Suppressor macrophage treated with lipopolysaccharide for 1 hour (primary cell): ENCODE results near the gene PGAP6.
"Not testable (repeated sequence)": the region's sequence is repeated elsewhere in the genome, so short reads cannot be mapped to it uniquely, and the experiment has no call there.

ENCODE experiments used
- DNase-seq, 3 donors: peaks; one replicate each; pipeline ENCODE4 v3.0.0-alpha.2; 2020 to 2022

Gene PGAP6

DNA sequence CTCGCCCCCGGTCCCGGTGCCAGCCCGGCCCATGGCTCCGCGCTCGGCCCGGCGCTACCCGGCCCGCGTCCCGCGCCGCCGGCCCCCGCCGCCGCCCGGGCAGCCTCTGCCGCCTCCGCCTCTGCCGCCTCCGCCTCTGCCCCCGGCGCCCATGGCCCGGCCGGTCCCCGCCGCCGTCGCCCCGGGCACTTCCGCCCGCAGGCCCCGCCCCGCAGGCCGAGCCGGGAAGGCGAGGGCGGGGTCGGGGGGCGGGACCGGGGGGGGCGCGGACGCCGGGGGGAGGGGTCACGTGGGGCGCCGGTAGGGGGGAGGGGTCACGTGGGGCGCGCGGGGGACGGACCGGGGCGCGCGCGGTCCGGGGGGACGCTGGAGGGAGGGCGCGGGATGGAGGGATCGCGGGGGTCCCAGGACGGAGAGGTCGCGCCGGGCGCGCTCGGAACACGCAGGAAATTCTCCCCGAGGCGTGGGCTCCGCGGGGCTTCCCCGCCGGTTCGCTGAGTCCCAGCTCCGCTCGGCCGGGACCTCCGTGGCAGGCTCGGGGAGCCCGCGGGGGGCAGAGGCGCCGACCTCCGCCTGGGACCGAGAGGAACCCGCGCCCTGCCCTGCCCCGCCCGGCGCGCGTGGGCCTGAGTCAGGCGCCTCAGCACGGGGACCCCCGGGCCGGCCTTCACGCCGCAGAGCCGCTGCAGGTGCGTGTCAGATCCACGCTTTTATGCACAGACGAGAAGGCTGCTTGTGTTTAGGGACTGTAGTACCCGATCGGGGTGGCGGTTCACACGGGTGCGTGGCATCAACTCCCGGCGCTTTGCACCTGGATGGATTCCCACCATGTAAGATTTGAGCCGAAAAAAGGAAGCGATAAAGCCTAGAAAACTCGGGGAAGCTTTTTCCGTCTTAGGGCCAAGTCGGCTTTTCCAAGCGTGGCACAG lies at the start of gene PGAP6:
Gene PGAP6 (minus strand): TSS at position 190 of the 929 bp plus-strand sequence. CDS start 157 bp downstream, at position 33.
- peak; percentile 82 to 96 (median 91) for DNase-seq

DNA sequence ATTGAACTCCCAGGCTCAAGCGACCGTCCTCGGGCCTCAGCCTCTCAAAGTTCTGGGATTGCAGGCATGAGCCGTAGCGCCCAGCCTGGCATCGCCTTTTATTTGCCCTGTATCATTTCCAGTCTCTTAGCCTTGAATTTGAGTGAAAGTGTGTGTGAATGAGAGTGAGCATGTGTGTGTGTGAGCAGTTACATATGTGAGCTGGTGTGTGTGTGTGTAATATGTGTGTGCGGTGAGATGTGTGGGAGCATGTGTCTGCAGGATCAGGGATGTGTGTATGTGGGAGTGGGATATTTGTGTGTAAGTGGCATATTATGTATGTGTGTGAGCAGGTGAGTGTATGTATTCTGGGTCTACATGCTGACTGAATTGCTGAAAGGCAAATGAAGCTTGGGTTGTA lies 49.1 kb upstream of the PGAP6 start:
- no peak for DNase-seq

- DNase-seq = peak in 1 of 3 donors; percentile 6
These were observed 45.5 kb upstream of the PGAP6 start for GRCh38 chr16:427250-427649.

DNA sequence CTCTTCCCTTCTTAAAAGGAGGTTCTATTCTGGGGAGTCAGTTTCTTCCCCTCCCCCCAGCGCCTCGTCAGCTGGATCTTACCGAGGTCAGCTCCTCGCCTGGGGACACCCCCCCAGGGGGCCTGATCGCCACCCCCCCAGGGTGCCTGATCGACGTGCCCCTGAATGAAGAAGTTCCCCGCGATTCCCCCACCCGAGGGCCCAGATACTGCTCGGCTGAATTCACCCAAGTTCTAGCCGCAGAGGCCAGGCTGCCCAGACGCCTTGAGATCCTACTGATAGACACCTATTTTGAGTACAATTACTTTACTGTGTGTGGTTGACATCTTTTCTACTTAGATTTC lies 45.1 kb upstream of the PGAP6 start:
- DNase-seq = peak in 2 of 3 donors; percentile 19 to 22

DNA sequence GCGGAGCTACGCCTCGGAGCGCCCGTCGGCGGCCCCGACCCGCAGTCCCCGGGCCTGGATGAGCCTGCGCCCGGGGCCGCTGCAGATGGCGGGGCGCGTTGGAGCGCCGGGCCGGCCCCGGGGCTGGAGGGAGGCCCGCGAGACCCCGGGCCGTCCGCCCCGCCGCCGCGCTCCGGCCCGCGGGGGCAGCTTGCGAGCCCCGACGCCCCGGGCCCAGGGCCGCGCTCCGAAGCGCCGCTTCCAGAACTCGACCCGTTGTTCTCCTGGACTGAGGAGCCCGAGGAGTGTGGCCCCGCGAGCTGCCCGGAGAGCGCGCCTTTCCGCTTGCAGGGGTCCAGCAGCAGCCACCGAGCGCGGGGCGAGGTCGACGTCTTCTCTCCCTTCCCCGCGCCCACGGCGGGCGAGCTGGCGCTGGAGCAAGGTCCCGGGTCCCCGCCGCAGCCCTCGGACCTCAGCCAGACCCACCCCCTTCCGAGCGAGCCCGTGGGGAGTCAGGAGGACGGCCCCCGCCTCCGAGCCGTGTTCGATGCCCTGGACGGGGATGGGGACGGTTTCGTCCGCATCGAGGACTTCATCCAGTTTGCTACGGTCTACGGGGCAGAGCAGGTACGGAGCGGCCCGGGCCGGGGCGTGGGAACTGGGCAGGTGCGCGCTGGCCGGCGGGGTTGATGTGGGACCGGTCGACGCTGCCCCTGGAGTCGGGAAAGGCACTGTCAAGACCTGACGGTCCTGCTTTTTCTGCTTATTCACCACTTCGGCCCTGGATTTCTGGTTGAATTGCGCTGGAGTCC lies 44.5 kb upstream of the PGAP6 start:
- peak in 2 of 3 donors; percentile 6 to 34 for DNase-seq

- DNase-seq = peak in 2 of 3 donors; percentile 39 to 67
These were observed 43.9 kb upstream of the PGAP6 start for GRCh38 chr16:425740-426114.

DNA sequence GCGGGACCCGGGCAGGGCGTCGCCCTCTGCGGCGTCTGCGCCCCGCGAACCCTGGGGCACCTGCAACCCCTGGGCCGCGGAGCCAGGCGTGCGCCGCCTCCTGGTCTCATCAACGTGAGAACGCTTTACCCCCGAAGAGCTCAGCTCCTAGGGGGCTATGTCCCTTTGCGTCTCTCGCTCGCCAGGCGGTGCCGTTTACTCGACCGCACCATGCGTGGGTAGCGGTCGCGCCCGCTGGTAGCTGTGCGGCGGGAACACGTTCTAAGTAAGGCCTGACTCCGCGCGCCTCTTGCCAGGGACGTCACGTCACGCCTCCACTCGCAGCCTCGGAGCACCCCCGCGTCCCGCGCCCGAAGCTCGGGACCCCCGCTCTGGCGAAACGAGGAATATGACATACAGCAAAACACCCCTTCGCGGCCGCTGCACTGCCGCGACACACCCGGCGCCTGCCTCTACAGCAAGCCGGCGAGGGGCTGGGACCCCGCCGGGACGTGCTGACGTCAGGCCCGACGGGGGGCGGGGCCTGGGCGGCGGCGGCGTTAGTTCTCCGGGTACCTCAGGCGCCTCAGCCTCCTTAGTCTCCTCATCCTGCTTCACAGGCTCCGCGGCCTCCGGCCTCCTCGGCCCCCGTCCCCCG lies 43.4 kb upstream of the PGAP6 start, which contains the start of gene RAB11FIP3:
Gene RAB11FIP3 (plus strand): TSS at position 568 of the 637 bp plus-strand sequence. CDS start 358 bp downstream, outside the sequence.
- DNase-seq = peak; percentile 55 to 81 (median 73)

- peak; percentile 35 to 54 (median 44) for DNase-seq
These were observed 42.9 kb upstream of the PGAP6 start for GRCh38 chr16:424623-425081.

DNA sequence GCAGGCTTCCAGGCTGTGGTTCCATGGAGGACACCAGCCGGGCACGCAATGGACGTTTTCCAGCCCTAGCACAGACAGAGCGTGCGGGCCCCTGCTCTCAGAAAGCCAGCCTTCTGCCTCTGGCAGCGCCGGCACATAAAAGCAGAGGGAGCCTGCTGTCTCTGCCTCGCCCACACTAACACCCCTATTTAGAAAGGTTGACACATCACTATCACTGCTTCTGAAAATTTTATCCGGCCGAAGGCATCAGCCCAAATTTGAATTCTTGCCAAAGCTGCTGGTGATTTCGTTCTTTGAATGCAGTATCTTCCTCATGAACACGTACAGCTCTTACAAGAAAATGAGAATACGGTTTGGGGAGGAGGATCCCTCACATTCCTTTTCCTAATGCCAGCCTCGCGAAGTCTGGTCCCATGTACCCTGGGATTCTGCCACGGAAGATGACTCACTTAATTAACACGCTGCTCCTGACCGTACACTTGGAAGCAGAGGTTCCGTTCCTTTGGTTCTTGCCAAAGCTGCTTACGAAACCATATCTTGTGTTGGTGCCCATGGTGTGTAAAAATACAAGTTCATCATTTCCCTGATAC lies 42.4 kb upstream of the PGAP6 start:
- DNase-seq = peak; percentile 40 to 58 (median 49)

GRCh38 chr16:422179-422578 lies 40.4 kb upstream of the PGAP6 start:
- DNase-seq = peak; percentile 21 to 34 (median 25)

- DNase-seq = not testable (repeated sequence)
These were observed 33.4 kb upstream of the PGAP6 start for GRCh38 chr16:415170-415498.

- no peak for DNase-seq
These were observed 32.8 kb upstream of the PGAP6 start for GRCh38 chr16:414395-415169.

DNA sequence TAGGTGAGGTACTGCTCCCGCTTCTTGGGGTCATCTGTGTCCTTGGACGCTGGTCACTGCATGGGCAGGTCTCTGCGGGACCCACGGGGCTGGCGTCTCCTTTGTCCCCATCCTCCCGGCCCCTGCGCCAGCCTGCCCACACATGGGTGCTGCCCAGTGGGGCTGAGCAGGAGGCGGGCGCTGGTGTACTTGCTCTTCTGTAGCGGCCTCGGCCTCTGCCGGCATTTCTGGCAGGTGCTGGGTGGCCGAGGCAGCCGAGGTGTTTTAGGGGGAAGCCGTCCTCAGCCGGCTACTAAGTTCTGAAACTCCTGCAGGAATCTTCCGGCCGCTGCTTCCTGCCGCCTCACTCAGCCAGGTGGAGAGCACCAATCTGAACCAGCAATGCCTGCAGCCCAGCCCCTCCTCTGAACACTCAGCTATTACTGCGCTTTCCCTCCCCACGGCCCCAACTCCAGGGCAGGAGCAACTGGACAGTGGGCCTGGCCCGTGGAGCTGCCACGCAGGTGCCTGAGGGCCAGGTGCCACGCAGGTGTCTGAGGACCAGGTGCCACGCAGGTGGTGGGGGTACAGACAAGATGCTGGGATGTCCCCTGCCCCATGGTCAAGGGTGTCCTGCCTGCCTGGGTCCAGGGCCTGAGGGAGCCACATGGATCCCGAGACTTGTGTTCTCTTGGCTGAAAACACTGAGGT lies 29.9 kb upstream of the PGAP6 start:
- DNase-seq = no peak

DNA sequence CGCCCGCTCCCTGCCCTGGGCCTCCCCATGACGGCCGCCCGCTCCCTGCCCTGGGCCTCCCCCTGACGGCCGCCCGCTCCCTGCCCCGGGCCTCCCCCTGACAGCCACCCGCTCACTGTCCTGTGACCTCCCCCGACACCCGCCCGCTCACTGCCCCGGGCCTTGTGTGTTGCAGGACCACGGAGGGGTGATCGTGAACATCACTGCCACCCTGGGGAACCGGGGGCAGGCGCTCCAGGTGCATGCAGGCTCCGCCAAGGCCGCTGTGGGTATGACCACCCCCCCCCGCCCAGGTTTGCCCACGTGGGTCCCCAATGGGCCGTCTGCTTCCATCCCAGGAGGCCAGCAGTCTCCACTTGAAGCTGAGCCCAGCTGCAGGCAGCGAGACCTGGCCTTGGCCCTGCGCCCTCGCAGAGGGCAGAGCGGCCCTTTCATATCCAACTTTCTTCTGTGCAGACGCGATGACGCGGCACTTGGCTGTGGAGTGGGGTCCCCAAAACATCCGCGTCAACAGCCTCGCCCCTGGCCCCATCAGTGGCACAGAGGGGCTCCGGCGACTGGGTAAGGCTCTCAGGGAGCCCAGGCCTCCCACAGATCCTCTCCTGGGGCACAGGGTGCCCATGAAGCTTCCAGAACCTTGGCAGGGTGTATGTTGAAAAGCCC lies 28.9 kb upstream of the PGAP6 start:
- DNase-seq = no peak

GRCh38 chr16:407253-407652 lies 25.5 kb upstream of the PGAP6 start:
- no peak for DNase-seq

- no peak for DNase-seq
These were observed 24.0 kb upstream of the PGAP6 start for GRCh38 chr16:405548-406506.

GRCh38 chr16:404971-405486 lies 23.3 kb upstream of the PGAP6 start:
- no peak for DNase-seq

GRCh38 chr16:401468-402348 lies 19.9 kb upstream of the PGAP6 start, which contains the start of gene DECR2:
Gene DECR2 (plus strand): TSS chr16:401885. CDS start chr16:401964, 79 bp downstream.
- DNase-seq = peak; percentile 90 to 100 (median 99)
